Osteocyte (in vitro differentiated cells): ENCODE results near the gene CASZ1. TPM values are rescaled to one million over a fixed set of nuclear protein-coding genes. Genes with fewer than 3 reads are reported as not detected.

ENCODE experiments used
- DNase-seq: peaks from one replicate; pipeline ENCODE4 v3.0.0; 2021; ENCODE audit warnings: mixed read lengths; ENCODE audit not compliant: unreplicated experiment; ENCODE audit errors: extremely low spot score
- H3K27ac Mint-ChIP-seq: one replicate; pipeline ENCODE4 v1.8.0; 2021; ENCODE audit warnings: mild to moderate bottlenecking, mixed read lengths; ENCODE audit not compliant: unreplicated experiment
- H3K27me3 Mint-ChIP-seq: one replicate; pipeline ENCODE4 v1.8.0; 2021; ENCODE audit warnings: mixed read lengths; ENCODE audit not compliant: unreplicated experiment
- H3K36me3 Mint-ChIP-seq: one replicate; pipeline ENCODE4 v1.8.0; 2021; ENCODE audit warnings: mixed read lengths; ENCODE audit not compliant: unreplicated experiment
- H3K4me1 Mint-ChIP-seq: one replicate; pipeline ENCODE4 v1.8.0; 2021; ENCODE audit warnings: mixed read lengths; ENCODE audit not compliant: unreplicated experiment
- H3K4me3 Mint-ChIP-seq: one replicate; pipeline ENCODE4 v1.8.0; 2021; ENCODE audit warnings: mild to moderate bottlenecking, moderate library complexity, mixed read lengths; ENCODE audit not compliant: unreplicated experiment
- H3K9me3 Mint-ChIP-seq: one replicate; pipeline ENCODE4 v1.8.0; 2021; ENCODE audit warnings: mixed read lengths; ENCODE audit not compliant: unreplicated experiment
- total RNA-seq: library from RNA; stranded (reverse); gene quantifications from 2 replicates; pipeline ENCODE4 v1.2.1, GENCODE V29; 2021
- TF ChIP-seq, protein P1 (sequence below): fragments of 200-600 bp; sonication (generic); IDR thresholded peaks from 2 replicates; pipeline ENCODE4 v1.5.0; 2021; ENCODE audit warnings: antibody characterized with exemption, mild to moderate bottlenecking, moderate library complexity

CASZ1 gene
- total RNA-seq, 1 donor from 2014 or later: 1.2 TPM

GRCh38 chr1:10721381-10722321 is 74.8 kb downstream of the CASZ1 start:
- TF ChIP-seq, protein P1, sequence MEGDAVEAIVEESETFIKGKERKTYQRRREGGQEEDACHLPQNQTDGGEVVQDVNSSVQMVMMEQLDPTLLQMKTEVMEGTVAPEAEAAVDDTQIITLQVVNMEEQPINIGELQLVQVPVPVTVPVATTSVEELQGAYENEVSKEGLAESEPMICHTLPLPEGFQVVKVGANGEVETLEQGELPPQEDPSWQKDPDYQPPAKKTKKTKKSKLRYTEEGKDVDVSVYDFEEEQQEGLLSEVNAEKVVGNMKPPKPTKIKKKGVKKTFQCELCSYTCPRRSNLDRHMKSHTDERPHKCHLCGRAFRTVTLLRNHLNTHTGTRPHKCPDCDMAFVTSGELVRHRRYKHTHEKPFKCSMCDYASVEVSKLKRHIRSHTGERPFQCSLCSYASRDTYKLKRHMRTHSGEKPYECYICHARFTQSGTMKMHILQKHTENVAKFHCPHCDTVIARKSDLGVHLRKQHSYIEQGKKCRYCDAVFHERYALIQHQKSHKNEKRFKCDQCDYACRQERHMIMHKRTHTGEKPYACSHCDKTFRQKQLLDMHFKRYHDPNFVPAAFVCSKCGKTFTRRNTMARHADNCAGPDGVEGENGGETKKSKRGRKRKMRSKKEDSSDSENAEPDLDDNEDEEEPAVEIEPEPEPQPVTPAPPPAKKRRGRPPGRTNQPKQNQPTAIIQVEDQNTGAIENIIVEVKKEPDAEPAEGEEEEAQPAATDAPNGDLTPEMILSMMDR: no peak
- peaks cover 28% of the 10 kb centered on the region for H3K27me3 Mint-ChIP-seq
- H3K4me3 Mint-ChIP-seq: no peak overlapping the region
- H3K4me1 Mint-ChIP-seq: peaks cover 18% of the 10 kb centered on the region
- no peak overlapping the region for H3K27ac Mint-ChIP-seq
- no peaks in the 10 kb centered on the region for H3K36me3 Mint-ChIP-seq
- no peaks in the 10 kb centered on the region for H3K9me3 Mint-ChIP-seq
- DNase-seq: no peak

- DNase-seq: no peak
- Mint-ChIP-seq H3K4me3 (no peak overlapping the region), H3K27me3 (peaks cover 33% of the 10 kb centered on the region), H3K36me3 (no peaks in the 10 kb centered on the region), H3K27ac (no peak overlapping the region), H3K9me3 (no peaks in the 10 kb centered on the region), H3K4me1 (peaks cover 16% of the 10 kb centered on the region)
- TF ChIP-seq, protein P1: no peak
Measured at GRCh38 chr1:10720635-10721034, 75.8 kb downstream of the CASZ1 start.

GRCh38 chr1:10718083-10718415 is 78.4 kb downstream of the CASZ1 start:
- DNase-seq: no peak
- Mint-ChIP-seq H3K9me3 (no peaks in the 10 kb centered on the region), H3K27ac (no peak overlapping the region), H3K36me3 (no peaks in the 10 kb centered on the region), H3K4me1 (peaks cover 8% of the 10 kb centered on the region), H3K4me3 (no peak overlapping the region), H3K27me3 (peaks cover 27% of the 10 kb centered on the region)
- TF ChIP-seq, protein P1: no peak

DNA sequence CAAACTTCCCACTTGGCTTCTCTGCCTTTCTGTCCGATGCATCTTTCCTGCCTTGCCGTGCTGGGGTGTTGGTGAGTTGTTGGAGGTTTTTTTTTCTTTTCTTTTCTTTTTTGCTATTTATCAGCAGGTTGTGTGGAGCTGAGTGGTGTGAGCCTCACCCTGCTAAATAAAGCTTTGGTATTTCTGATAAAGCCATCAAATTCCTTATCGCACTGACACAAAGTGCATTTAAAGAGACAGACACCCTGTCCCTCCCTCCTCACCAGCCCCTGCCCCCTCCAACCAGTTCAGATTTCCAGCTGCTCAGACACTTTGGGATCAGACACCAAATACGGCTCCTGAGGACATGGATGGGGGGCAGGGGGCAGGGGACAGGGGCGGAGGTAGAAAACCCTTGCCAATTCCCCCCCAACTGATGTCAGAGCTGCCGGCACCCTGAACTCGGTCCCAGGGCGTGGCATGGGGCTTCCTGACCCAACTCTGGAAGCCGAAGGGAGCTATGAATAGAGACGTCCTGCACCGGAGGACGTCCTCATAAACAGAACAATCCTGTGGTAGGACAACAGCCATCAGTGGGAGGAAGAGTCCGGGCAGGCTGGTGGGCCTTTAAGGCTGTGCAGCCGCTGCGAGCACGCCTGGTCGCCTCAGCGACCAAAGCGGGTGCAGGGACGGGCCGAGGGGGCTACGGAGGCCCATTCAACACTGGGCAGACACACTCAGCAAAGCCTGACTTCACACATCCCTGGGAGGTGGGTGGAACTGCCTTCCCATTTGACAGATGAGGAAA is 79.0 kb downstream of the CASZ1 start:
- Mint-ChIP-seq H3K4me3 (no peak overlapping the region), H3K4me1 (peaks cover 8% of the 10 kb centered on the region)
- no peak for DNase-seq

More for the DNA sequence above, 79.0 kb downstream of the CASZ1 start:
- peaks cover 25% of the 10 kb centered on the region for H3K27me3 Mint-ChIP-seq
- no peaks in the 10 kb centered on the region for H3K9me3 Mint-ChIP-seq
- H3K27ac Mint-ChIP-seq: no peak overlapping the region
- no peaks in the 10 kb centered on the region for H3K36me3 Mint-ChIP-seq
- TF ChIP-seq, protein P1: no peak
